ENCODE results near the gene OBP2A. TPM values are rescaled to one million over a fixed set of nuclear protein-coding genes. Genes with fewer than 3 reads are reported as not detected.

The OBP2A gene
- polyA plus RNA-seq, 3 donors, result not detected

GRCh38 chr9:135579889-135580660 lies 34.1 kb downstream of the OBP2A start:
- H3K4me2 ChIP-seq (replicated peaks; ENCODE audit: extremely low read depth, low read length, poor library complexity, severe bottlenecking), result no peak overlapping the region
- no peaks in the 10 kb centered on the region for H3K79me2 ChIP-seq (ENCODE audit: insufficient read depth, low read length)
- WGBS (ENCODE audit: insufficient coverage), result 71% methylated on average over 7 of the region's 10 CpGs
- H3K27ac ChIP-seq (ENCODE audit: low read depth in 1 of 2, low read length in 2 of 2), result no peak overlapping the region
- H3K4me3 Mint-ChIP-seq, result no peak overlapping the region
- H3K9me3 ChIP-seq (replicated peaks in 1 of 2; ENCODE audit: control insufficient read depth in 1 of 2, insufficient read depth in 1 of 2, low read length in 2 of 2), result no peaks in the 10 kb centered on the region
- no peak overlapping the region for H2AFZ ChIP-seq (ENCODE audit: insufficient read depth, low read depth, low read length, poor library complexity, severe bottlenecking)
- intact Hi-C loops (cut with micrococcal nuclease), result no loop called here
- no peak overlapping the region for H3K9ac ChIP-seq (ENCODE audit: insufficient read depth, low read length, poor library complexity, severe bottlenecking)
- no peaks in the 10 kb centered on the region for H3K4me1 Mint-ChIP-seq
- H3K27me3 Mint-ChIP-seq (ENCODE audit: low read depth in 3 of 3), result no peaks in the 10 kb centered on the region
- no peaks in the 10 kb centered on the region for H3K36me3 Mint-ChIP-seq
- peaks cover 0 to 3% (median 0%) of the 10 kb centered on the region in 7 donors for H3K9me3 Mint-ChIP-seq
- H3K36me3 ChIP-seq (replicated peaks in 1 of 2; ENCODE audit: control insufficient read depth in 1 of 2, insufficient read depth in 2 of 2, low read length in 2 of 2), result no peaks in the 10 kb centered on the region
- no peaks in the 10 kb centered on the region for H3K4me1 ChIP-seq (ENCODE audit: control insufficient read depth in 1 of 2, insufficient read depth in 2 of 2, low read length in 2 of 2)
- no peaks in the 10 kb centered on the region for H4K20me1 ChIP-seq (ENCODE audit: insufficient read depth, low read length)
- H3K4me3 ChIP-seq (replicated peaks in 1 of 3; ENCODE audit: low read depth in 2 of 3, low read length in 3 of 3), result no peak overlapping the region
- no peaks in the 10 kb centered on the region for H3K27me3 ChIP-seq (ENCODE audit: control insufficient read depth in 2 of 2, insufficient read depth in 2 of 2, low read length in 2 of 2)
- H3K27ac Mint-ChIP-seq, result no peak overlapping the region
- no peak for TF ChIP-seq CTCF (IDR thresholded peaks at IDR 0.05)
- no peak for DNase-seq

- Histone ChIP-seq H2AFZ (ENCODE audit: insufficient read depth, low read depth, low read length, poor library complexity, severe bottlenecking) (no peak overlapping the region), H3K27ac (ENCODE audit: low read depth in 1 of 2, low read length in 2 of 2) (no peak overlapping the region), H3K36me3 (replicated peaks in 1 of 2; ENCODE audit: control insufficient read depth in 1 of 2, insufficient read depth in 2 of 2, low read length in 2 of 2) (no peaks in the 10 kb centered on the region), H3K4me3 (replicated peaks in 1 of 3; ENCODE audit: low read depth in 2 of 3, low read length in 3 of 3) (no peak overlapping the region), H3K4me2 (replicated peaks; ENCODE audit: extremely low read depth, low read length, poor library complexity, severe bottlenecking) (no peak overlapping the region), H3K9me3 (replicated peaks in 1 of 2; ENCODE audit: control insufficient read depth in 1 of 2, insufficient read depth in 1 of 2, low read length in 2 of 2) (no peaks in the 10 kb centered on the region), H3K9ac (ENCODE audit: insufficient read depth, low read length, poor library complexity, severe bottlenecking) (no peak overlapping the region), H4K20me1 (ENCODE audit: insufficient read depth, low read length) (no peaks in the 10 kb centered on the region), H3K4me1 (ENCODE audit: control insufficient read depth in 1 of 2, insufficient read depth in 2 of 2, low read length in 2 of 2) (no peaks in the 10 kb centered on the region), H3K27me3 (ENCODE audit: control insufficient read depth in 2 of 2, insufficient read depth in 2 of 2, low read length in 2 of 2) (no peaks in the 10 kb centered on the region), H3K79me2 (ENCODE audit: insufficient read depth, low read length) (no peaks in the 10 kb centered on the region)
- Mint-ChIP-seq H3K36me3 (no peaks in the 10 kb centered on the region), H3K27ac (peak overlapping the region in 1 of 7 donors; percentile 61), H3K4me1 (no peaks in the 10 kb centered on the region), H3K4me3 (no peak overlapping the region), H3K9me3 (peaks cover 0 to 2% (median 0%) of the 10 kb centered on the region in 7 donors), H3K27me3 (ENCODE audit: low read depth in 3 of 3) (no peaks in the 10 kb centered on the region)
- WGBS (ENCODE audit: insufficient coverage), result 95% methylated on average over 10 of the region's 11 CpGs
- intact Hi-C loops (cut with micrococcal nuclease), result no loop called here
- TF ChIP-seq CTCF (IDR thresholded peaks at IDR 0.05), result no peak
- no peak for DNase-seq
Measured at GRCh38 chr9:135580664-135581380, 34.9 kb downstream of the OBP2A start.
